GM21576 (cell line): ENCODE measurements around the gene ARHGAP26.

ENCODE experiments used
- ATAC-seq: cut with Tn5 transposase; IDR thresholded peaks from one replicate; pipeline ENCODE4 v1.9.1; 2021; ENCODE audit warnings: mild to moderate bottlenecking, moderate library complexity; ENCODE audit not compliant: unreplicated experiment

ARHGAP26 gene

GRCh38 chr5:142810743-142811290, 40.6 kb downstream of the ARHGAP26 start:
- no peak for ATAC-seq

- ATAC-seq: no peak
Observed at GRCh38 chr5:142811866-142812557, 41.8 kb downstream of the ARHGAP26 start.

- no peak for ATAC-seq
Observed at GRCh38 chr5:142813220-142813619, 43.0 kb downstream of the ARHGAP26 start.

GRCh38 chr5:142814122-142814521, 43.9 kb downstream of the ARHGAP26 start:
- no peak for ATAC-seq

GRCh38 chr5:142815469-142815868, 45.3 kb downstream of the ARHGAP26 start:
- ATAC-seq: no peak

- no peak for ATAC-seq
Observed at GRCh38 chr5:142816531-142817430, 46.6 kb downstream of the ARHGAP26 start.

- no peak for ATAC-seq
Observed at GRCh38 chr5:142817949-142818431, 47.8 kb downstream of the ARHGAP26 start.

- ATAC-seq: no peak
Observed at GRCh38 chr5:142819292-142819691, 49.1 kb downstream of the ARHGAP26 start.

- ATAC-seq: no peak
Observed at GRCh38 chr5:142819825-142820224, 49.6 kb downstream of the ARHGAP26 start.

GRCh38 chr5:142820447-142820846, 50.3 kb downstream of the ARHGAP26 start:
- no peak for ATAC-seq

- ATAC-seq: no peak
Observed at GRCh38 chr5:142821034-142821732, 51.0 kb downstream of the ARHGAP26 start.

- peak; percentile 53 for ATAC-seq
Observed at GRCh38 chr5:142821733-142822487, 51.7 kb downstream of the ARHGAP26 start.

GRCh38 chr5:142823126-142823525, 52.9 kb downstream of the ARHGAP26 start:
- ATAC-seq: no peak

GRCh38 chr5:142823806-142824205, 53.6 kb downstream of the ARHGAP26 start:
- ATAC-seq: no peak

- ATAC-seq: no peak
Observed at GRCh38 chr5:142824391-142824790, 54.2 kb downstream of the ARHGAP26 start.

GRCh38 chr5:142825378-142826089, 55.4 kb downstream of the ARHGAP26 start:
- no peak for ATAC-seq

- no peak for ATAC-seq
Observed at GRCh38 chr5:142826093-142826492, 55.9 kb downstream of the ARHGAP26 start.

GRCh38 chr5:142826741-142827492, 56.7 kb downstream of the ARHGAP26 start:
- ATAC-seq: no peak
